GM10266 (cell line): Measurements from ENCODE around the gene ZNF609.

ENCODE experiments used
- DNase-seq: peaks from one replicate; pipeline ENCODE4 v3.0.0; 2012; ENCODE audit errors: extremely low spot score
- CTCF ChIP-seq: IDR thresholded peaks from 2 replicates; pipeline ENCODE4 v1.5.1; 2012; ENCODE audit warnings: mild to moderate bottlenecking, low read depth; ENCODE audit not compliant: control insufficient read depth, insufficient read depth; ENCODE audit errors: missing control alignments

The ZNF609 gene

GRCh38 chr15:64460206-64460723 lies at the start of gene ZNF609:
Gene ZNF609 (plus strand): TSS chr15:64460578. CDS start chr15:64499420, 38,842 bp downstream.
- peak; percentile 88 for DNase-seq
- peak; percentile 4 for TF ChIP-seq CTCF

GRCh38 chr15:64412216-64412615 lies 48.2 kb upstream of the ZNF609 start:
- TF ChIP-seq CTCF: no peak
- no peak for DNase-seq

GRCh38 chr15:64422697-64423096 lies 37.7 kb upstream of the ZNF609 start:
- no peak for TF ChIP-seq CTCF
- DNase-seq: no peak

GRCh38 chr15:64423970-64424369 lies 36.4 kb upstream of the ZNF609 start:
- TF ChIP-seq CTCF: no peak
- peak; percentile 40 for DNase-seq

GRCh38 chr15:64425221-64425620 lies 35.2 kb upstream of the ZNF609 start:
- TF ChIP-seq CTCF: no peak
- DNase-seq: no peak

GRCh38 chr15:64426845-64427465 lies 33.4 kb upstream of the ZNF609 start:
- no peak for DNase-seq
- TF ChIP-seq CTCF: peak; percentile 16

- no peak for TF ChIP-seq CTCF
- no peak for DNase-seq
These were observed 30.9 kb upstream of the ZNF609 start for GRCh38 chr15:64429448-64429847.
